ENCODE measurements around the gene NINL. TPM values are rescaled to one million over a fixed set of nuclear protein-coding genes. Genes with fewer than 3 reads are reported as not detected.

The NINL gene
- total RNA-seq, 6 experiments from 2014 or later: 1.9 to 2.8 (median 2.2) TPM

DNA sequence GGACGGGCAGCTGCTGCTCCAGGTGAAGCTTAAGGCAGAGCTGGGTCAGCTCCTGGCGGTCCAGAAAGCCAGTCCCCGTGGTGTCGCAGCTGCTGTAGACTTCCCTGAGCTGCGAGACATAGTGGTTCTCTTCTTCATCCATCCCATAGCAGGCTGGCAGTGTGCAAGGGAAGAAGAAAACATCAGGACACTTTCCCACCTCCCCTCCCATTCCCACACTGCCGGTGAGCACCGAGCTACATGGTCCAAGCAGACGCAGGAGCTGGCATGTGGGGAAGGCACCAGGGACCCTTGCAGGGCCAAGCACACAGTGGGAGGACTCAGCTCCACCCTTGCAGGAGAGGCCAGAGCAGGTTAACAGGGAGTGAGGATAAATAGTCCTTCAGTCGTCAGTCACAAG lies 58.9 kb downstream of the NINL start:
- no peak for DNase-seq
- no peaks in the 10 kb centered on the region; the same call in 1 of the 2 replicates for H3K9me3 Mint-ChIP-seq
- TF ChIP-seq, protein P1, sequence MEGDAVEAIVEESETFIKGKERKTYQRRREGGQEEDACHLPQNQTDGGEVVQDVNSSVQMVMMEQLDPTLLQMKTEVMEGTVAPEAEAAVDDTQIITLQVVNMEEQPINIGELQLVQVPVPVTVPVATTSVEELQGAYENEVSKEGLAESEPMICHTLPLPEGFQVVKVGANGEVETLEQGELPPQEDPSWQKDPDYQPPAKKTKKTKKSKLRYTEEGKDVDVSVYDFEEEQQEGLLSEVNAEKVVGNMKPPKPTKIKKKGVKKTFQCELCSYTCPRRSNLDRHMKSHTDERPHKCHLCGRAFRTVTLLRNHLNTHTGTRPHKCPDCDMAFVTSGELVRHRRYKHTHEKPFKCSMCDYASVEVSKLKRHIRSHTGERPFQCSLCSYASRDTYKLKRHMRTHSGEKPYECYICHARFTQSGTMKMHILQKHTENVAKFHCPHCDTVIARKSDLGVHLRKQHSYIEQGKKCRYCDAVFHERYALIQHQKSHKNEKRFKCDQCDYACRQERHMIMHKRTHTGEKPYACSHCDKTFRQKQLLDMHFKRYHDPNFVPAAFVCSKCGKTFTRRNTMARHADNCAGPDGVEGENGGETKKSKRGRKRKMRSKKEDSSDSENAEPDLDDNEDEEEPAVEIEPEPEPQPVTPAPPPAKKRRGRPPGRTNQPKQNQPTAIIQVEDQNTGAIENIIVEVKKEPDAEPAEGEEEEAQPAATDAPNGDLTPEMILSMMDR (IDR thresholded peaks at IDR 0.05): no peak
- H3K4me1 Mint-ChIP-seq (ENCODE audit: low read depth): peaks cover 40% of the 10 kb centered on the region
- 0 out of 2 replicates have a peak, but pooled peaks cover 6% of the 10 kb centered on the region for H3K36me3 Mint-ChIP-seq (ENCODE audit: low read depth)
- H3K27ac Mint-ChIP-seq: peak overlapping the region; percentile 96
- peak overlapping the region; percentile 65 for H3K4me3 Mint-ChIP-seq
- H3K27me3 Mint-ChIP-seq (ENCODE audit: insufficient read depth): no peaks in the 10 kb centered on the region; the same call in 1 of the 2 replicates

DNA sequence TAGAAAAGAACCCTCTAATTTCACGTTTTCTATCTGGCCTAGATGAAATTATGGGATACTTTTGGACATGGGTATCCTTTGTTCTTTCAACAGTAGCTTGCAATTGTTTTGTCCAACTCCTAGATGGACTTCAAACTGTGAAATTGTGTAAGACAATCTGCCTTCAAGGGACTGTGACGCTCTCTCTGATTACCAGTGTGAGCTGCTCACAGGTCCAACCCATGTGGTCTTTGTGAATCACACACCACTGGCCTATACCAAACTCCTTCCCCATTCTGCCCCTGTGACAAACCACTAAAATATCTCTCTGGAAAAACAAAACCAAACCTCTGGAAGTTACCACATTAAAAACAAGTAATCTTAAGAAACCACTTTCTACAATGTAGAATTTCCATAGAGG lies 59.5 kb downstream of the NINL start:
- peaks cover 40% of the 10 kb centered on the region for H3K4me1 Mint-ChIP-seq (ENCODE audit: low read depth)
- peak overlapping the region; percentile 68 for H3K4me3 Mint-ChIP-seq
- H3K27ac Mint-ChIP-seq: peak overlapping the region; percentile 96
- H3K36me3 Mint-ChIP-seq (ENCODE audit: low read depth): 0 out of 2 replicates have a peak, but pooled peaks cover 6% of the 10 kb centered on the region
- DNase-seq: peak; percentile 97
- H3K9me3 Mint-ChIP-seq: no peaks in the 10 kb centered on the region; the same call in 1 of the 2 replicates
- TF ChIP-seq, protein P1 (IDR thresholded peaks at IDR 0.05): no peak
- no peaks in the 10 kb centered on the region for H3K27me3 Mint-ChIP-seq (ENCODE audit: insufficient read depth)

DNA sequence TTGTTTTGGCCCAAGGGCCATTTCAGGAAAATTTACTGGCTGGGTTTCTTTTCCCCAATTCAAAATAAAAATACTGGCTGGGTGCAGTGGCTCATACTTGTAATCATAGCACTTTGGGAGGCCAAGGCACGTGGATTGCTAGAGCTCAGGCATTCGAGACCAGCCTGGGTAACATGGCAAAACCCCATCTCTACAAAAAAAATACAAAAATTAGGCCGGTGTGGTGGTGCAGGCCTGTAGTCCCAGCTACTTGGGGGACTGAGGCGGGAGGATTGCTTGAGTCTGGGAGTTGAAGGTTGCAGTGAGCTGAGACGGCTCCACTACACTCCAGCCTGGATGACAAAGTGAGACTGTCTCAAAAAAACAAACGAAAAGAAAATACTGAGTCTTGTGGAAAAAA lies 60.0 kb downstream of the NINL start:
- Mint-ChIP-seq H3K27me3 (ENCODE audit: insufficient read depth) (no peaks in the 10 kb centered on the region), H3K4me3 (peak overlapping the region; percentile 68), H3K9me3 (no peaks in the 10 kb centered on the region; the same call in 1 of the 2 replicates), H3K27ac (peak overlapping the region; percentile 96), H3K4me1 (ENCODE audit: low read depth) (peaks cover 40% of the 10 kb centered on the region), H3K36me3 (ENCODE audit: low read depth) (0 out of 2 replicates have a peak, but pooled peaks cover 6% of the 10 kb centered on the region)
- DNase-seq: no peak
- TF ChIP-seq, protein P1 (IDR thresholded peaks at IDR 0.05): no peak

DNA sequence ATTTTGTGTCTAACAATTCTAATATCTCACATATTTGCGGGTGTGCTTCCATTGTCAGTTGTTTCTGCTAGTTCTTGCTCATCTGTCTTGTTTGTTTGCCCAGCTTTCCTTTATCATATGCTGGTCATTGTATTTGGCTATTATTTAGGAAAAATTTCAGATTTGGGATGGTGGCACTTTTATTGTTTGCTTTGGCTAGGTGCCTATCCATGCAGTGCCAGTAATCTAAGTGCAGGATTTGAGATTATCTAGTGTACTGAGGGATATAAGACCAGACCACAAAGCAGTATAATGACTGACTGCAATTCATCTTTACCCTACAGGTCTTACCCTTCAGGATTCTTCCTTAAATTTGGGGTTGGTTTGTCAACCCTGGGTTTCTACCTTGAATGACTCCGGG lies 63.9 kb downstream of the NINL start:
- H3K36me3 Mint-ChIP-seq (ENCODE audit: low read depth): 0 out of 2 replicates have a peak, but pooled peaks cover 12% of the 10 kb centered on the region

DNA sequence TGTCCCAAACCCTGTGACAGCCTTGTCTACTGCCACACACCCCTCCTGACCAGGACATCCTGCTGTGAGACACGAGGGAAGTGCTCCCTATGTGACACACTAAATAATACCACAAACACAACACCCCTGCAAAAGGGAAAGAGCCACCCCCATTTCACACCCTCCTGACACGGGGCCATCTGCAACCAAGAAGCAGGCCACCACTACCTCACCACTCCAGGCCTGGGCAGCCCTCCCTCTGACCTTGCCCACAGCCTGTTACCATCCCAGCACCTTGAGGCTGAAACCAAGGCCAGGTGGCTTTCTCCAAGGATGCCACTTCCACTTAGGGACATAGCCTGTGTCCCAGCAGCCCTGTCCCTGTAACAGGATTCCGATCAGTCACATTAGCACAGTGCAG lies 68.2 kb downstream of the NINL start:
- no peak for DNase-seq
- peaks cover 1% of the 10 kb centered on the region for H3K4me1 Mint-ChIP-seq (ENCODE audit: low read depth)
- peaks cover 47% of the 10 kb centered on the region for H3K36me3 Mint-ChIP-seq (ENCODE audit: low read depth)
- TF ChIP-seq, protein P1 (IDR thresholded peaks at IDR 0.05): no peak
- peaks cover 26% of the 10 kb centered on the region for H3K9me3 Mint-ChIP-seq
- H3K27ac Mint-ChIP-seq: no peak overlapping the region
- H3K27me3 Mint-ChIP-seq (ENCODE audit: insufficient read depth): no peaks in the 10 kb centered on the region
- no peak overlapping the region for H3K4me3 Mint-ChIP-seq

More for the DNA sequence above, 63.9 kb downstream of the NINL start:
- Mint-ChIP-seq H3K4me3 (no peak overlapping the region), H3K9me3 (no peaks in the 10 kb centered on the region), H3K4me1 (ENCODE audit: low read depth) (peaks cover 35% of the 10 kb centered on the region), H3K27me3 (ENCODE audit: insufficient read depth) (no peaks in the 10 kb centered on the region), H3K27ac (no peak overlapping the region)
- TF ChIP-seq, protein P1 (IDR thresholded peaks at IDR 0.05): no peak
- DNase-seq: no peak
